HG02973 (cell line): ENCODE results near the gene CORO1A.
"Not testable (repeated sequence)": the region's sequence is repeated elsewhere in the genome, so short reads cannot be mapped to it uniquely, and the experiment has no call there.

Source experiments
- ATAC-seq: cut with Tn5 transposase; IDR thresholded peaks from one replicate; pipeline ENCODE4 v1.9.1; 2021; ENCODE audit warnings: moderate library complexity; ENCODE audit not compliant: unreplicated experiment

CORO1A gene

DNA sequence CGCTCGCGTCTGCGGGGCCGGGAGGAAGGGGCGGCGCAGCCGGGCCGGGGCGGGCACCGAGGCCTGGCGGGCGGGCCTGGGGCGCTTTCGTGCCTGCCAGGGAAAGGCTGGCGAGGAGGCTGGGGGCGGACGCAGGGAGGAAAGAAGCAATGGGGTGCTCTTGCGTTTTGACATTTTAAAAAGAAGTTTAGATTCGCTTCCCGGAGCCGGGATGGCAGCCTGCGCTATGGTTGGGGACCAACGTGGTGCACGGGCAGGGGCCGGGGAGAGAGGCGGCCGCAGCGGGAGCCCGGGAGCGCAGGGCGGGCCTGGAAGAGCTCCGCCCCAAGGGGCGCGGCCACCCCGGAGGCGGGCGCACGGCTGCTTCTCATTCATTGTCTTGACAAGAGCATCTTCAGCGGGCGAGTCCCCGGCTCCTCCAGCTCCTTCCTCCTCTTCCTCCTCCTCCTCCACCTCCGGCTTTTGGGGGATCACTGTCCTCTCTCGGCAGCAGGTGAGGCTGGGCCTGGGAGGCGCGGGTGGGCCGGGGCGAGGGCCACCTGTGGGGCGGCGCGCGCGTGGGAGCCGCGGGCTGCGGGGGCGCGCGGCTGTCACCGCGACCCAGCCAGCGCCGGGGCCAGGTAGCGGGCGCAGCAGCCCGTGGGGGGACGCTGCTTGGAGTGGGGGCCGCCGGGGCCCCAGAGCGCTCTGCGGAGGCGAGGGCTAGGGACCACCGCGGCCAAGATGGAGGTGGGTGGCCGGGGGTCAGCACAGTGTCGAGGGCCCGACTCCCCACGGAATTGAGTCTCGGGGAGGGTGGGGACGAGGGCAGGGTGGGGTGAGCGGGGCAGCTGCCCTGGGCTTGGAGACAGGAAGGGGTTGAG lies at the start of gene CORO1A:
CORO1A (plus strand) TSS at position 370 of the 863 bp plus-strand sequence. CDS start 1,608 bp downstream, outside the sequence.
- ATAC-seq, result no peak

DNA sequence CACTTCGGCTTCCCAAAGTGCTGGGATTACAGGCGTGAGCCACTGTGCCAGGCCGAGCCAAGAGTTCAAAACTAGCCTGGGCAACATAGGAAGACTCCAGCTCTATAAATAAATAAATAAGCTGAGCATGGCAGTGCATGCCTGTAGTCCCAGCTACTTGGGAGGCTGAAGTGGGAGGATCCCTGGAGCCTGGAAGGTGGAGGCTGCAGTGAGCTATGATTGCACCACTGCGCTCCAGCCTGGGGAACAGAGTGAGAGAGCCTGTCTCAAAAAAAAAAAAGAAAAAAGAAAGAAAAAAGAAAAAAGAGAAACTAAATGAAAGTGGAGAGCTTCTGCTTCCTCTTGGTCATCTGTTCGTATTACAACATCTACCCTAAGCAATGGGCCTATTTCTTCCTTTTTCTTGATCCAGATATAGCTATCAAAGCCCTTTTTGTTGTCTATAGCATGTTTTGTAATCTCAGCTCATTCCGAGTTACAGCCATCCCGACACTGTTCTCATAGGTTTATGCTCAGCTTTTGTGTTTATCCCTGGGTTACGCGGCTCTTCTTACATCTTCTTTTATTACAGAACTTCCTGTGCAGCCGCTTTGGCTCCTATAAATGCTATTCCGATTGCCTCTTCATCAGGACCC lies 46.3 kb upstream of the CORO1A start:
- ATAC-seq, result no peak

GRCh38 chr16:30137897-30138296 lies 45.5 kb upstream of the CORO1A start:
- no peak for ATAC-seq

- no peak for ATAC-seq
Observed at GRCh38 chr16:30139583-30140481, 43.6 kb upstream of the CORO1A start.

DNA sequence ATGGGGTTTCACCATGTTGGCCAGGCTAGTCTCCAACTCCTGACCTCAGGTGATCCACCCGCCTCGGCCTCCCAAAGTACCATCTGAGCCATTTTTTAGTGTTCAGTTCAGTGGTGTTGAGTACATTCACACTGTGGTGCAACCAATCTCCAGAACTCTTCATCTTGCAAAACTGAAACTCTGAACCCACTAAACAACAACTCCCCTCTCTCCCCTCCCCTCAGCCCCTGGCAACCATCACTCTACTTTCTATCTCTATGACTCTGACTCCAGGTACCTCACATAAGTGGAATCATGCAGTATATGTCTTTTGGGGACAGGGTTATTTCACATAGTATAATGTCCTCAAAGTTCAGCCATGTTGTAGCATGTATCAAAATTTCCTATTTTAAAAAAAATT lies 41.7 kb upstream of the CORO1A start:
- no peak for ATAC-seq

GRCh38 chr16:30142672-30143346 lies 40.6 kb upstream of the CORO1A start:
- no peak for ATAC-seq

DNA sequence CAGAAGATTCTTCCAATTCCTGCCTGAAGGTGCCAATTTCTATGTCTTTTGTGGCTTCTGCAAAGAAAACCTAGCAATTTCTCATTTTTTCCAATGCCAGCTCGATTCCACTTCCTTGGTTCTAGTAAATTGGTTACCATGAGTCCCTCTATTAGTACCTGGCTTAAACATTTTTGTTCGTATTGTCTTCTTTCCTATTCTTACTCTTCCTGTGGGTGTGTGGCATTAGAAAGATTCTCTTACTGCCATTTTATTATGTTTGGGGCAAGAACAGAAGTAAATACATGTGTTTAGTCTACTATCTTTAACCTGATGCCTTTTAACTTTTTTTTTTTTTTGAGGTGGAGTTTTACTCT lies 40.1 kb upstream of the CORO1A start:
- no peak for ATAC-seq

DNA sequence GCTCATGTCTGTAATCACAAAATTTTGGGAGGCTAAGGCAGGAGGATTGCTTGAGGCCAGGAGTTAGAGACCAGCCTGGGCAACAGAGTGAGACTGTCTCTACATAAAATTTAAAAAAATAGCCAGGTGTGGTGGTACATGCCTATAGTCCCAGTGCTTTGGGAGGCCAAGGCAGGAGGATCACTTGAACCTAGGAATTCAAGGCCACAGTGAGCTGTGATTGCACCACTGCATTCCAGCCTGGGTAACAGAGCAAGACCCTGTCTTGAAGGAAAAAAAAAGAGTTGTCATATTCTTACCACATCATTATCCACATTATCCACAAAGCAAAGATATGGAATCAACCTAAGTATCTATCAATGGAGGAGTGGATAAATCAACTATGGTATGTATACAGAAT lies 39.4 kb upstream of the CORO1A start:
- ATAC-seq, result no peak

GRCh38 chr16:30144917-30145316 lies 38.5 kb upstream of the CORO1A start:
- no peak for ATAC-seq

- no peak for ATAC-seq
Observed at GRCh38 chr16:30145657-30146056, 37.7 kb upstream of the CORO1A start.

DNA sequence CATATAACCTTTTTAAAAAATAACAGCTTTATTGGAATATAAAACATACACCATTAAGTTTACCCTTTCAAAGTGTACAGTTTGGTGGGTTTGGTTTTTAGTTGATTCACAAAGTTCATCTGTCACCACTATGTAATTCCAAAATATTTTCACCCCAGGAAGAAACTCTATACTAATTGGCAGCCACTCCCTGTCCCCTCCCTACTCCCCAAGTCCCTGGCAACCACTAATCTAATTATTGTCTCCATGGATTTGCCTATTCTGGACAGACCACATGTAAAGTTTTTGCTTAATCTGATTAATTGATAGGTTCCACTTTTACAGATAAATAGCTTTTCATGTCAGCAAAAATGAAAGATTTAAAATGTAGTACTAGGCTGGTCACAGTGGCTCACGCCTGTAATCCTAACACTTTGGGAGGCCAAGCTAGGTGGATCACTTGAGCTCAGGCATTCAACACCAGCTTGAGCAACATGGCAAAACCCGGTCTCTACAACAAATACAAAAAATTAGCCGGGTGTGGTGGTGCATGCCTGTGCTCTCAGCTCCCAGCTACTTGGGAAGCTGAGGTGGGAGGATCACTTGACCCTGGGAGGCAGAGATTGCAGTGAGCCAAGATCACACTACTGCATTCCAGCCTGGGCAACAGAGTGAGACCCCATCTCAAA lies 35.4 kb upstream of the CORO1A start:
- ATAC-seq, result no peak

- no peak for ATAC-seq
Observed at GRCh38 chr16:30149250-30149930, 34.0 kb upstream of the CORO1A start.

GRCh38 chr16:30151091-30151490 lies 32.3 kb upstream of the CORO1A start:
- ATAC-seq, result no peak

DNA sequence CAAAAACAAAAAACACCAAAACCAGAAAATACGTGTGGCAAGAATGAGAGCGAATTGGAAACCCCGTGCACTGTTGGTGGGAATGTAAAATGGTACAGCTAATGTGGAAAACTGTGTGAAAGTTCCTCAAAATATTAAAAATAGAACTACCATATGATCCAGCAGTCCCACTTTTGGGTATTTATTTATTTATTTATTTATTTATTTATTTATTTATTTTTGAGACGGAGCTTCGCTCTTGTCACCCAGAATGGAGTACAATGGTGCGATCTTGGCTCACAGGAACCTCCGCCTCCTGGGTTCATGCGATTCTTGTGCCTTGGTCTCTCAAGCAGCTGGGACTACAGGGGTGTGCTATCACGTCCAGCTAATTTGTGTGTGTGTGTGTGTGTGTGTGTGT lies 30.9 kb upstream of the CORO1A start:
- no peak for ATAC-seq

- no peak for ATAC-seq
Observed at GRCh38 chr16:30155188-30155587, 28.2 kb upstream of the CORO1A start.

- no peak for ATAC-seq
Observed at GRCh38 chr16:30157214-30157613, 26.2 kb upstream of the CORO1A start.

DNA sequence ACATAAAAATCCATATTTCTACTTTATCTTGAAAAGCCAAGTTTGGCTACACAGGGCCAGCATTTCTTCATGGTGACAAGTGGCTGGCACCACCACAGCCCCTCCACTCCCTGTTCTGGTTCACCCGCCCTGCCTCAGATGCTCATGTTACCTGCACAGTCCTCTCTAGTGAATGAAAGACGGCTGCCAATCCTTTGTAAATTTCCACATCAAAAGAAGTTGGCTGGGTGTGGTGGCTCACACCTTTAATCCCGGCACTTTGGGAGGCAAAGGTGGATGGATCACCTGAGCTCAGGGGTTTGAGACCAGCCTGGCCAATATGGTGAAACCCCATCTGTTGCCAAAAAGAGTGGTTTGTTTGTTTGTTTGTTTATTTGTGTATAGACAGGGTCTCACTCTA lies 19.9 kb upstream of the CORO1A start:
- ATAC-seq, result no peak

DNA sequence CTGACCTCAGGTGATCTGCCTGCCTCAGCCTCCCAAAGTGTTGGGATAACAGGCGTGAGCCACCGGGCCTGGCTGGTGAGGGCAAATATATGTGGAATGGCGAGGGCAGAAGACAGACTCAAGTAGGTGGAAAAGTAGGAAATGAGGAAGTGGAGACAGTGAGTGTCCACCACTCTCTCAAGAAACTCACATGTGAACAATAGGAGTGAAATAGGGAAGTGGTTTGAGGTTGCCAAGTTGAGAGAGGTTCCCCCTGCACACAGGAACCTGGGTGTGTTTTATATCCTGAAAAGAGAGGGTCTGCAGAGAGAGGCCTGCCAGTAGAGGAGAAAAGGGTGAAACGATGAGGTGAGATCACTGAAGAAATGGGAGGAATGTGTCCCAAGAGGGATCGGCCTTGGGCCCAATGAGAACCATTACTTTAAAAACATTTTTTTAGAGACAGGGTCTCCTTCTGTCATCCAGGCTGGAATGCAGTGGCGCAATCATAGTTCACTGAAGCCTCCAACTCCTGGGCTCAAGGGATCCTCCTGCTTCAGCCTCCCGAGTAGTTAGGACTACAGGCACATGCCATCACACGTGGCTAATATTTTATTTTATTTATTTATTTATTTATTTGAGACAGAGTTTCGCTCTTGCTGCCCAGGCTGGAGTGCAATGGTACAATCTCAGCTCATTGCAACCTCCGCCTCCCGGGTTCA lies 17.1 kb upstream of the CORO1A start:
- ATAC-seq, result no peak

- not testable (repeated sequence) for ATAC-seq
Observed at GRCh38 chr16:30168746-30169145, 14.7 kb upstream of the CORO1A start.
